ENCODE data around the gene EPYC.

- no peak for TF ChIP-seq CTCF (IDR thresholded peaks at IDR 0.05; ENCODE audit: low read depth, low read length)
- TF ChIP-seq MAX (IDR thresholded peaks at IDR 0.05; ENCODE audit: low read depth, low read length) = no peak
- no peak for TF ChIP-seq POLR2A (IDR thresholded peaks at IDR 0.05; ENCODE audit: extremely low read depth, insufficient read length)
These were observed 3.5 kb downstream of the EPYC start for GRCh38 chr12:91001306-91001705.

Data from NB4 (cell line).